B cell (primary cell): ENCODE data around the gene HOOK1. TPM values are rescaled to one million over a fixed set of nuclear protein-coding genes. Genes with fewer than 3 reads are reported as not detected.

ENCODE experiments used
- ATAC-seq: fragments of 200-7000 bp; cut with Tn5 transposase; one replicate; pipeline ENCODE4 v1.10.0; 2021; ENCODE audit warnings: low read depth, mild to moderate bottlenecking, moderate number of reproducible peaks, moderate library complexity
- CTCF ChIA-PET: fragments of 350-600 bp; sonication (Branson Sonifier 250); formaldehyde crosslinking; loops from one replicate; lab custom pipeline; 2021; ENCODE audit warnings: antibody characterized with exemption, inconsistent platforms; lab: Charles Lee
- POLR2A ChIA-PET: fragments of 350-600 bp; sonication (Branson Sonifier 250); formaldehyde crosslinking; loops from one replicate; lab custom pipeline; 2021; ENCODE audit warnings: antibody characterized with exemption; lab: Charles Lee
- DNase-seq: peaks from one replicate; pipeline ENCODE4 v3.0.0; 2013
- H2AFZ ChIP-seq: 2 replicates; pipeline ENCODE4 v1.6.1; 2012; ENCODE audit warnings: mild to moderate bottlenecking, low read depth, low read length; ENCODE audit not compliant: insufficient read depth, poor library complexity, severe bottlenecking
- H3K27ac ChIP-seq, 2 donors: 1 replicate in 1 of 2; 2 replicates in 1 of 2; pipeline ENCODE4 v1.5.1; 2012 to 2013; ENCODE audit warnings: low read length in 2 of 2, mild to moderate bottlenecking in 2 of 2, moderate library complexity in 1 of 2
- H3K27me3 ChIP-seq, 4 experiments: fragments of 200-600 bp in 1 of 4; sonication (generic) in 1 of 4; replicated peaks in 1 of 4; 1 replicate in 2 of 4; 2 replicates in 2 of 4; pipeline versions ENCODE4 v1.6.1 to v1.7.0; 2013 to 2016; ENCODE audit warnings: low read length in 3 of 4, mild to moderate bottlenecking in 2 of 4, mixed read lengths in 1 of 4, moderate library complexity in 1 of 4; ENCODE audit not compliant: insufficient read depth in 4 of 4, control insufficient read depth in 3 of 4; ENCODE audit errors: control extremely low read depth in 1 of 4
- H3K36me3 ChIP-seq, 2 experiments: replicated peaks in 1 of 2; 1 replicate in 1 of 2; 2 replicates in 1 of 2; pipeline versions ENCODE4 v1.6.1 to v1.7.1; 2013; ENCODE audit warnings: low read length in 1 of 2; ENCODE audit not compliant: insufficient read depth in 2 of 2, control insufficient read depth in 1 of 2; ENCODE audit errors: control extremely low read depth in 1 of 2, extremely low read depth in 1 of 2
- H3K4me1 ChIP-seq, 2 donors: fragments of 200-600 bp in 1 of 2; sonication (generic) in 1 of 2; 1 replicate in 1 of 2; 2 replicates in 1 of 2; pipeline versions ENCODE4 v1.5.1 to v1.6.1; 2013 to 2017; ENCODE audit warnings: low read length in 2 of 2; ENCODE audit not compliant: control insufficient read depth in 2 of 2, insufficient read depth in 2 of 2
- H3K4me2 ChIP-seq: replicated peaks from 2 replicates; pipeline ENCODE3; 2012; ENCODE audit warnings: mild to moderate bottlenecking, low read depth, low read length; ENCODE audit not compliant: poor library complexity, severe bottlenecking
- H3K4me3 ChIP-seq, 5 experiments: fragments of 200-600 bp in 1 of 5; sonication (generic) in 1 of 5; 1 replicate in 3 of 5; 2 replicates in 2 of 5; pipeline versions ENCODE4 v1.5.1 to v1.7.0; 2011 to 2016; ENCODE audit warnings: low read length in 4 of 5, mild to moderate bottlenecking in 4 of 5, low read depth in 2 of 5, control low read depth in 1 of 5, moderate library complexity in 1 of 5; ENCODE audit not compliant: insufficient read depth in 1 of 5; ENCODE audit errors: control extremely low read depth in 1 of 5, extremely low read depth in 1 of 5
- H3K79me2 ChIP-seq: fragments of 200-600 bp; sonication (generic); one replicate; pipeline ENCODE4 v1.6.0; 2016; ENCODE audit warnings: low read length; ENCODE audit not compliant: control insufficient read depth, insufficient read depth
- H3K9ac ChIP-seq: fragments of 200-600 bp; sonication (generic); 2 replicates; pipeline ENCODE4 v1.6.1; 2017; ENCODE audit warnings: mild to moderate bottlenecking, low read length, moderate library complexity
- H3K9me3 ChIP-seq, 3 donors: one replicate each; pipeline versions ENCODE4 v1.6.1 to v1.7.1; 2013; ENCODE audit warnings: low read length in 2 of 3; ENCODE audit not compliant: control insufficient read depth in 2 of 3, insufficient read depth in 1 of 3; ENCODE audit errors: control extremely low read depth in 1 of 3
- H4K20me1 ChIP-seq: 2 replicates; pipeline ENCODE4 v1.6.0; 2012; ENCODE audit warnings: mild to moderate bottlenecking, low read length; ENCODE audit not compliant: insufficient read depth, control insufficient read depth, poor library complexity, severe bottlenecking
- H3K27ac Mint-ChIP-seq: one replicate; pipeline ENCODE4 v1.8.0; 2021; ENCODE audit warnings: mixed read lengths
- H3K27me3 Mint-ChIP-seq: one replicate; pipeline ENCODE4 v1.8.0; 2021; ENCODE audit warnings: mixed read lengths
- H3K4me1 Mint-ChIP-seq: one replicate; pipeline ENCODE4 v1.8.0; 2021; ENCODE audit warnings: mixed read lengths
- H3K4me3 Mint-ChIP-seq: one replicate; pipeline ENCODE4 v1.8.0; 2021; ENCODE audit warnings: mixed read lengths
- H3K9me3 Mint-ChIP-seq: one replicate; pipeline ENCODE4 v1.8.0; 2022; ENCODE audit warnings: mixed read lengths; ENCODE audit not compliant: insufficient read depth
- CTCF ChIP-seq: fragments of 200-600 bp; IDR thresholded peaks from one replicate; pipeline ENCODE4 v1.8.0; 2022; ENCODE audit warnings: antibody characterized with exemption, mild to moderate bottlenecking
- EZH2 ChIP-seq: IDR thresholded peaks from 2 replicates; pipeline ENCODE4 v1.6.1; 2012; ENCODE audit warnings: borderline replicate concordance, low read depth, mild to moderate bottlenecking, moderate library complexity, low read length; ENCODE audit not compliant: insufficient read depth, poor library complexity, severe bottlenecking
- WGBS: methylation state at CpG from one replicate; pipeline ENCODE4 v1.1.5; 2013; ENCODE audit warnings: missing lambda C conversion rate; ENCODE audit not compliant: insufficient coverage; 5-methylcytosine and 5-hydroxymethylcytosine counted together
- intact Hi-C: fragments of 100-400 bp; cut with micrococcal nuclease; formaldehyde crosslinking; loops from one replicate; pipeline ENCODE4 v1.10.0; 2022
- polyA plus RNA-seq: library from polyadenylated mRNA; depleted of rRNA; stranded (reverse); fragments of >200 nt; gene quantifications from 2 replicates; pipeline ENCODE4 v1.2.3, GENCODE V29; 2012
- total RNA-seq, 2 donors: library from RNA; stranded (reverse); fragments of 120-200 nt in 1 of 2; gene quantifications; 1 replicate in 1 of 2; 2 replicates in 1 of 2; pipeline versions ENCODE4 v1.2.3 to v1.2.4, GENCODE V29; 2013 to 2022

The HOOK1 gene
- total and polyA plus RNA-seq, 2 donors (not counting 1 experiment from before 2014, with no cell fraction given) = 2.0 to 12.0 TPM

GRCh38 chr1:59828160-59828559 is 13.4 kb downstream of the HOOK1 start:
- Histone ChIP-seq H3K79me2 (no peaks in the 10 kb centered on the region), H4K20me1 (no peaks in the 10 kb centered on the region), H3K27me3 (no peaks in the 10 kb centered on the region), H3K4me2 (no peak overlapping the region), H3K27ac (no peak overlapping the region), H3K4me3 (no peak overlapping the region), H3K9me3 (no peaks in the 10 kb centered on the region), H3K36me3 (peaks cover 0 to 6% of the 10 kb centered on the region in 2 experiments), H3K4me1 (no peaks in the 10 kb centered on the region), H3K9ac (no peak overlapping the region), H2AFZ (no peak overlapping the region)
- intact Hi-C loops = no loop called here
- DNase-seq (no peak), ATAC-seq (no peak)
- no peaks in the 10 kb centered on the region for H3K4me1 Mint-ChIP-seq
- no peaks in the 10 kb centered on the region for H3K27me3 Mint-ChIP-seq
- WGBS = no CpG with 5 or more reads among the region's 1 CpG
- H3K4me3 Mint-ChIP-seq = no peak overlapping the region
- TF ChIP-seq CTCF = no peak
- no peak for TF ChIP-seq EZH2
- H3K27ac Mint-ChIP-seq = no peak overlapping the region
- POLR2A ChIA-PET = no interaction called here
- no peaks in the 10 kb centered on the region for H3K9me3 Mint-ChIP-seq
- CTCF ChIA-PET = no interaction called here

- Histone ChIP-seq H3K9me3 (no peaks in the 10 kb centered on the region), H3K4me3 (no peak overlapping the region), H3K9ac (no peak overlapping the region), H4K20me1 (no peaks in the 10 kb centered on the region), H3K36me3 (peaks cover 0 to 6% of the 10 kb centered on the region in 2 experiments), H3K27me3 (no peaks in the 10 kb centered on the region), H3K4me1 (no peaks in the 10 kb centered on the region), H3K27ac (no peak overlapping the region), H3K79me2 (no peaks in the 10 kb centered on the region), H2AFZ (no peak overlapping the region), H3K4me2 (no peak overlapping the region)
- Mint-ChIP-seq H3K4me1 (no peaks in the 10 kb centered on the region), H3K27me3 (no peaks in the 10 kb centered on the region), H3K27ac (no peak overlapping the region), H3K9me3 (no peaks in the 10 kb centered on the region), H3K4me3 (no peak overlapping the region)
- intact Hi-C loops = no loop called here
- ATAC-seq (no peak), DNase-seq (no peak)
- 100% methylated on average over 1 of the region's 2 CpGs for WGBS
- CTCF ChIA-PET = no interaction called here
- TF ChIP-seq CTCF (no peak), EZH2 (no peak)
- POLR2A ChIA-PET = no interaction called here
These were observed 16.8 kb downstream of the HOOK1 start for GRCh38 chr1:59831529-59831928.
